Activated CD4-positive, alpha-beta T cell treated with anti-CD3 and anti-CD28 coated beads, Interleukin-2, amount 10 ng/mL, durations not matched to agents 7 days and 5 days (primary cell): ENCODE results near the gene PLPPR2. TPM values are rescaled to one million over a fixed set of nuclear protein-coding genes. Genes with fewer than 3 reads are reported as not detected.
"Not testable (repeated sequence)": the region's sequence is repeated elsewhere in the genome, so short reads cannot be mapped to it uniquely, and the experiment has no call there.

Experiments used
- CTCF ChIA-PET: fragments of 350-600 bp; sonication (Branson Sonifier 250); formaldehyde crosslinking; loops from one replicate; lab custom pipeline; 2021; ENCODE audit warnings: antibody characterized with exemption; lab: Charles Lee
- POLR2A ChIA-PET: fragments of 350-600 bp; sonication (Branson Sonifier 250); formaldehyde crosslinking; loops from one replicate; lab custom pipeline; 2021; ENCODE audit warnings: antibody characterized with exemption; lab: Charles Lee
- DNase-seq: peaks from one replicate; pipeline ENCODE4 v3.0.0-alpha.2; 2020
- H3K27ac Mint-ChIP-seq: one replicate; pipeline ENCODE4 v1.8.0; 2021; ENCODE audit warnings: mild to moderate bottlenecking, moderate library complexity, mixed read lengths
- H3K27me3 Mint-ChIP-seq: one replicate; pipeline ENCODE4 v1.8.0; 2021; ENCODE audit warnings: mixed read lengths
- H3K36me3 Mint-ChIP-seq: one replicate; pipeline ENCODE4 v1.8.0; 2021; ENCODE audit warnings: low read depth, mixed read lengths
- H3K4me1 Mint-ChIP-seq: one replicate; pipeline ENCODE4 v1.8.0; 2021; ENCODE audit warnings: mixed read lengths
- H3K4me3 Mint-ChIP-seq: one replicate; pipeline ENCODE4 v1.8.0; 2021; ENCODE audit warnings: mild to moderate bottlenecking, moderate library complexity, mixed read lengths
- H3K9me3 Mint-ChIP-seq: one replicate; pipeline ENCODE4 v1.8.0; 2021; ENCODE audit warnings: mixed read lengths
- total RNA-seq, 2 experiments: library from RNA; stranded (reverse); gene quantifications; one replicate each; pipeline ENCODE4 v1.2.3, GENCODE V29; 2021

PLPPR2 gene
- total RNA-seq, 2 experiments from 2014 or later = 1.3 to 1.9 TPM

GRCh38 chr19:11331502-11331901, 23.7 kb upstream of the PLPPR2 start:
- no peak overlapping the region for H3K4me3 Mint-ChIP-seq
- CTCF ChIA-PET = interaction anchor here (1.3 kb wide), 1 partner anchor 50 kb away, joined by 4 read pairs; no protein-coding TSS in a partner anchor
- POLR2A ChIA-PET = no interaction called here
- H3K27me3 Mint-ChIP-seq = no peaks in the 10 kb centered on the region
- DNase-seq = no peak
- H3K36me3 Mint-ChIP-seq = peaks cover 8% of the 10 kb centered on the region
- no peaks in the 10 kb centered on the region for H3K4me1 Mint-ChIP-seq
- H3K9me3 Mint-ChIP-seq = no peaks in the 10 kb centered on the region
- no peak overlapping the region for H3K27ac Mint-ChIP-seq

GRCh38 chr19:11332822-11333221, 22.4 kb upstream of the PLPPR2 start:
- H3K27me3 Mint-ChIP-seq = no peaks in the 10 kb centered on the region
- peaks cover 9% of the 10 kb centered on the region for H3K4me1 Mint-ChIP-seq
- CTCF ChIA-PET = interaction anchor here (1.0 to 1.1 kb wide), 2 partner anchors 10 to 12 kb away, joined by 3 read pairs; no protein-coding TSS in a partner anchor
- H3K36me3 Mint-ChIP-seq = peaks cover 8% of the 10 kb centered on the region
- H3K4me3 Mint-ChIP-seq = no peak overlapping the region
- no peak for DNase-seq
- POLR2A ChIA-PET = no interaction called here
- H3K9me3 Mint-ChIP-seq = no peaks in the 10 kb centered on the region
- H3K27ac Mint-ChIP-seq = no peak overlapping the region

GRCh38 chr19:11333838-11334237, 21.4 kb upstream of the PLPPR2 start:
- CTCF ChIA-PET, POLR2A ChIA-PET, H3K36me3 Mint-ChIP-seq, H3K27me3 Mint-ChIP-seq, DNase-seq, H3K4me3 Mint-ChIP-seq, H3K27ac Mint-ChIP-seq, H3K9me3 Mint-ChIP-seq: not testable (repeated sequence)
- peaks cover 16% of the 10 kb centered on the region for H3K4me1 Mint-ChIP-seq

GRCh38 chr19:11335449-11336146, 19.6 kb upstream of the PLPPR2 start:
- DNase-seq = no peak
- CTCF ChIA-PET = no interaction called here

GRCh38 chr19:11337080-11337479, 18.2 kb upstream of the PLPPR2 start:
- Mint-ChIP-seq H3K9me3 (no peaks in the 10 kb centered on the region), H3K27ac (no peak overlapping the region), H3K4me3 (no peak overlapping the region), H3K4me1 (peaks cover 24% of the 10 kb centered on the region), H3K27me3 (no peaks in the 10 kb centered on the region), H3K36me3 (peaks cover 8% of the 10 kb centered on the region)
- ChIA-PET POLR2A (no interaction called here), CTCF (interaction anchor here (0.6 to 1.1 kb wide), 4 partner anchors 9 to 848 kb away, joined by 3 to 4 read pairs (median 3); partner anchors contain the start of genes CCDC159, TMED1 and TMEM205)
- no peak for DNase-seq

More at GRCh38 chr19:11335449-11336146, 19.6 kb upstream of the PLPPR2 start:
- peaks cover 8% of the 10 kb centered on the region for H3K36me3 Mint-ChIP-seq
- H3K9me3 Mint-ChIP-seq = no peaks in the 10 kb centered on the region
- H3K4me3 Mint-ChIP-seq = no peak overlapping the region
- H3K27me3 Mint-ChIP-seq = no peaks in the 10 kb centered on the region
- peaks cover 24% of the 10 kb centered on the region for H3K4me1 Mint-ChIP-seq
- POLR2A ChIA-PET = no interaction called here
- H3K27ac Mint-ChIP-seq = no peak overlapping the region

- Mint-ChIP-seq H3K27ac (no peak overlapping the region), H3K4me3 (no peak overlapping the region), H3K36me3 (peaks cover 10% of the 10 kb centered on the region), H3K4me1 (peaks cover 24% of the 10 kb centered on the region), H3K9me3 (no peaks in the 10 kb centered on the region), H3K27me3 (no peaks in the 10 kb centered on the region)
- no peak for DNase-seq
- POLR2A ChIA-PET = no interaction called here
- CTCF ChIA-PET = interaction anchor here (0.5 to 1.4 kb wide), 4 partner anchors 8 to 80 kb away, joined by 3 to 4 read pairs (median 3); partner anchors contain the start of genes CCDC159 and TMEM205
These were observed 17.1 kb upstream of the PLPPR2 start for GRCh38 chr19:11338121-11338520.

- Mint-ChIP-seq H3K27me3 (no peaks in the 10 kb centered on the region), H3K4me3 (peak overlapping the region; percentile 61), H3K9me3 (no peaks in the 10 kb centered on the region), H3K36me3 (peaks cover 10% of the 10 kb centered on the region), H3K27ac (no peak overlapping the region), H3K4me1 (peaks cover 24% of the 10 kb centered on the region)
- DNase-seq = no peak
- ChIA-PET CTCF (interaction anchor here (0.8 to 1.4 kb wide), 3 partner anchors 10 to 42 kb away, joined by 3 to 4 read pairs (median 3); no protein-coding TSS in a partner anchor), POLR2A (no interaction called here)
These were observed 16.5 kb upstream of the PLPPR2 start for GRCh38 chr19:11338569-11339253.

- H3K4me1 Mint-ChIP-seq = peaks cover 27% of the 10 kb centered on the region
- ChIA-PET POLR2A (no interaction called here), CTCF (interaction anchor here (0.8 to 1.6 kb wide), 7 partner anchors 11 to 96 kb away, joined by 3 to 4 read pairs (median 3); partner anchors contain the start of genes PRKCSH and SWSAP1)
- no peak within 1 kb of the TSS for H3K27ac Mint-ChIP-seq
- H3K36me3 Mint-ChIP-seq = peaks cover 10% of the 10 kb centered on the region
- peak; percentile 75 for DNase-seq
- H3K27me3 Mint-ChIP-seq = no peaks in the 10 kb centered on the region
- peak within 1 kb of the TSS; percentile 61 for H3K4me3 Mint-ChIP-seq
- H3K9me3 Mint-ChIP-seq = no peaks in the 10 kb centered on the region
These were observed 15.8 kb upstream of the PLPPR2 start, which contains the start of gene RAB3D for GRCh38 chr19:11339254-11340098. Gene RAB3D, minus strand, starts transcription at chr19:11339657. Its CDS starts 2,258 bp downstream, at chr19:11337399.

- H3K27me3 Mint-ChIP-seq, H3K9me3 Mint-ChIP-seq, H3K36me3 Mint-ChIP-seq, POLR2A ChIA-PET, H3K27ac Mint-ChIP-seq, DNase-seq: not testable (repeated sequence)
- H3K4me3 Mint-ChIP-seq = peak overlapping the region; percentile 55
- CTCF ChIA-PET = interaction anchor here (0.9 to 1.6 kb wide), 5 partner anchors 14 to 95 kb away, joined by 3 read pairs; partner anchors contain the start of genes PRKCSH and SWSAP1
- H3K4me1 Mint-ChIP-seq = peaks cover 31% of the 10 kb centered on the region
These were observed 15.1 kb upstream of the PLPPR2 start for GRCh38 chr19:11340099-11340467.

- ChIA-PET CTCF (interaction anchor here (1.0 kb wide), 1 partner anchor 26 kb away, joined by 3 read pairs; no protein-coding TSS in a partner anchor), POLR2A (interaction anchor here (0.5 kb wide), 1 partner anchor 28 kb away, joined by 3 read pairs; no protein-coding TSS in a partner anchor)
These were observed 12.8 kb upstream of the PLPPR2 start for GRCh38 chr19:11342429-11342828.

GRCh38 chr19:11345122-11345803, 10.0 kb upstream of the PLPPR2 start:
- ChIA-PET CTCF (interaction anchor here (0.6 to 2.6 kb wide), 4 partner anchors 24 to 408 kb away, joined by 3 to 13 read pairs (median 6); partner anchors contain the start of gene SWSAP1), POLR2A (interaction anchor here (1.1 kb wide), 1 partner anchor 21 kb away, joined by 4 read pairs; no protein-coding TSS in a partner anchor)
- Mint-ChIP-seq H3K9me3 (peaks cover 13% of the 10 kb centered on the region), H3K4me1 (peaks cover 27% of the 10 kb centered on the region), H3K27ac (peak overlapping the region; percentile 92), H3K4me3 (peak overlapping the region; percentile 92), H3K36me3 (peaks cover 6% of the 10 kb centered on the region), H3K27me3 (no peaks in the 10 kb centered on the region)
- no peak for DNase-seq

More at GRCh38 chr19:11342429-11342828, 12.8 kb upstream of the PLPPR2 start:
- no peak overlapping the region for H3K27ac Mint-ChIP-seq
- no peak overlapping the region for H3K4me3 Mint-ChIP-seq
- no peaks in the 10 kb centered on the region for H3K9me3 Mint-ChIP-seq
- peaks cover 2% of the 10 kb centered on the region for H3K36me3 Mint-ChIP-seq
- DNase-seq = no peak
- no peaks in the 10 kb centered on the region for H3K27me3 Mint-ChIP-seq
- H3K4me1 Mint-ChIP-seq = peaks cover 47% of the 10 kb centered on the region
